ENCODE data around the gene DHRSX. TPM values are rescaled to one million over a fixed set of nuclear protein-coding genes. Genes with fewer than 3 reads are reported as not detected.

Gene DHRSX, protein sequence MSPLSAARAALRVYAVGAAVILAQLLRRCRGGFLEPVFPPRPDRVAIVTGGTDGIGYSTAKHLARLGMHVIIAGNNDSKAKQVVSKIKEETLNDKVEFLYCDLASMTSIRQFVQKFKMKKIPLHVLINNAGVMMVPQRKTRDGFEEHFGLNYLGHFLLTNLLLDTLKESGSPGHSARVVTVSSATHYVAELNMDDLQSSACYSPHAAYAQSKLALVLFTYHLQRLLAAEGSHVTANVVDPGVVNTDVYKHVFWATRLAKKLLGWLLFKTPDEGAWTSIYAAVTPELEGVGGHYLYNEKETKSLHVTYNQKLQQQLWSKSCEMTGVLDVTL
- 14.0 and 14.5 TPM in 2 replicates for total RNA-seq (2014; rRNA removed; shearing (Covaris generic); ENCODE audit: low replicate concordance)

DNA sequence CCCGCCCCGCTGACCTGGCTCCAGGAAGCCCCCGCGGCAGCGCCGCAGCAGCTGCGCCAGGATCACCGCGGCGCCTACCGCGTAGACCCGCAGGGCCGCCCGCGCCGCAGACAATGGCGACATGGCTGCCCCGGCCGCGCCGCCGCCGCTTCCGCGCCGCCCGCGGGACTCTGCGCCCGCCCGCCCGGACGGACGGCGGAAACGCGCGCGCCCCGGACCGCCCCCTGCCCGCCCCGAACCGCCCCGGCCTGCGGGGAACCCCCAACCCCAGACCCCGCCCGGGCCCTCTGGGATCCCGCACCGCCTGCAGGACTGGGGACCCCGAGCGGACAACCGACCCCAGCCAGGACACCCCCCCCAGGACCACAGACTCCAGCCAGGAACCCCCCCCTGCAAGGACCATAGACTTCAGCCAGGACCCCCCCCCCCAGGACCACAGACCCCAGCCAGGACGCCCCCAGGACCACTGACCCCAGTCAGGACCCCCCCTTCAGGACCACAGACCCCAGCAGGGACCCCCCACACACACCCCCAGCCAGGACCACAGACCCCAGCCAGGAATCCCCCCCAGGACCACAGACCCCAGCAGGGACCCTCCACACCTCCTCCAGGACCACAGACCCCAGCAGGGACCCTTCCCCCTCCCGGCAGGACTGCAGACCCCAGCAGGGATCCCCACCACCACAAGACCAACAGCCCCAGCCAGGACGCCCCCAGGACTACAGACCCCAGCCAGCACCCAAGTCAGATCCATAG is at the start of gene DHRSX, which contains the start of gene ZBED1:
Gene DHRSX (minus strand): TSS at position 174 of the 756 bp plus-strand sequence. CDS start 51 bp downstream, at position 123.
Gene ZBED1 (minus strand): TSS at position 174 of the 756 bp plus-strand sequence. CDS start 10,257 bp downstream, outside the sequence.
- peak within 1 kb of the TSS; percentile 28 for H3K27ac ChIP-seq (ENCODE audit: low read length)
- H3K4me2 ChIP-seq (ENCODE audit: low read depth, low read length, poor library complexity, severe bottlenecking), result peak within 1 kb of the TSS; percentile 83
- no peaks in the 10 kb centered on the region for H4K20me1 ChIP-seq (ENCODE audit: insufficient read depth, low read depth, low read length)
- H3K27me3 ChIP-seq (ENCODE audit: low read length), result no peaks in the 10 kb centered on the region
- H3K79me2 ChIP-seq (ENCODE audit: low read length), result peaks cover 42% of the 10 kb centered on the region
- no peaks in the 10 kb centered on the region for H3K9me2 ChIP-seq (replicated peaks; ENCODE audit: insufficient read depth, low read length)
- peak within 1 kb of the TSS; percentile 97 for H3K9ac ChIP-seq (ENCODE audit: low read length)
- peak within 1 kb of the TSS; percentile 67; the same call in 1 of the 2 replicates for H2AFZ ChIP-seq (ENCODE audit: low read length)
- peak; percentile 78 for DNase-seq
- H3K4me1 ChIP-seq (ENCODE audit: low read length), result peaks cover 14% of the 10 kb centered on the region
- H3K36me3 ChIP-seq (ENCODE audit: insufficient read depth, low read length), result peaks cover 4% of the 10 kb centered on the region; the same call in 1 of the 2 replicates
- H3K9me3 ChIP-seq (ENCODE audit: low read length), result no peaks in the 10 kb centered on the region
- H3K4me3 ChIP-seq (ENCODE audit: low read length), result peak within 1 kb of the TSS; percentile 93

DNA sequence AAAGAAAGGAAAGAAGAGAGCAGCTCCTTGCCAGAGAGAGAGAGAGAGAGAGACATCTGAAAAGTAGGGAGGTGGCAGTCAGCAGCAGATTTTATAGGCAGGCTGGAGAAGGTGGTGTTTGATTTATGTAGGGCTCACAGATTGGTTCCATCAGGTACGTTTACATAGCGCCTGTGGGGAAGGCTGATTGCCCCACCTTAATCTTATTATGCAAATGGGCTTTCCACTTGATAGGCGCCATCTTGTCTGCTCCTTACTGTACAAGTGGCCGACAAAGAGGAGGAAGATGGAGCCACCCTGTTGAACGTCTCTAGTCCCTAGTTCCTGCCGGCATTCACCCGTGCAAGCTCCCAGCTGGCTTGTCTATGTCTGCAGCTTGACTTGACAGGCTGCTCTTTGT is 49.1 kb upstream of the DHRSX start:
- Histone ChIP-seq H3K79me2 (ENCODE audit: low read length) (no peaks in the 10 kb centered on the region), H3K9me2 (replicated peaks; ENCODE audit: insufficient read depth, low read length) (no peaks in the 10 kb centered on the region), H3K4me3 (ENCODE audit: low read length) (no peak overlapping the region), H3K36me3 (ENCODE audit: insufficient read depth, low read length) (no peaks in the 10 kb centered on the region), H4K20me1 (ENCODE audit: insufficient read depth, low read depth, low read length) (no peaks in the 10 kb centered on the region), H3K9ac (ENCODE audit: low read length) (no peak overlapping the region), H3K27me3 (ENCODE audit: low read length) (no peaks in the 10 kb centered on the region), H3K4me2 (ENCODE audit: low read depth, low read length, poor library complexity, severe bottlenecking) (no peak overlapping the region), H3K9me3 (ENCODE audit: low read length) (no peaks in the 10 kb centered on the region), H3K4me1 (ENCODE audit: low read length) (no peaks in the 10 kb centered on the region), H3K27ac (ENCODE audit: low read length) (no peak overlapping the region), H2AFZ (ENCODE audit: low read length) (no peak overlapping the region)
- no peak for DNase-seq

DNA sequence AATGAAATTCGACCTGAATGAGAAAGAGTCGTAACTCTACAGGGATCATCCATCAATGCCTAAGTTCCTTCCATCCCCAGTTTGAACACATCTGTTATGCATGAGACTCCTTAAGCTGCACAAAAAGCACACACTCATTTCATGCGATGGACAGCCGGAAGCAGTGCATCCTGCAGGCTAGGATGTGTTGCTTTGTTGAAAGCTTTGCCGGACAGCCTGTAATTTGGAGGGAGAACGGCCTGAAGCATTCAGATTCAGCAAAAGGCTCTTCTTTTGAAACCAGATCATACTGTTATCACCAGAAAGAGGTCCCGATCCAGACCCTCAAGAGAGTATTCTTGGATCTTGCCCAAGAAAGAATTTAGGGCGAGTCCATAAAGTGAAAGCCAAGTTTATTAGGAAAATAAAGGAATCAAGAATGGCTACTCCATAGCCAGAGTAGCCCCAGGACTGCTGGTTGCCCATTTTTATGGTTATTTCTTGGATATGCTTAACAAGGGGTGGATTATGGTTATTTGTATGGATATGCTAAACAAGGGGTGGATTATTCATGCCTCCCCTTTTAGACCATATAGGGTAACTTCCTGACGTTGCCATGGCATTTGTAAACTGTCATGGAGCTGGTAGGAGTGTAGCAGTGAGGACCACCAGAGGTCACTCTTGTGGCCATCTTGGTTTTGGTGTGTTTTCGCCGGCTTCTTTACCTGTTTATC is 48.1 kb upstream of the DHRSX start:
- Histone ChIP-seq H2AFZ (ENCODE audit: low read length) (no peak overlapping the region), H3K9me2 (replicated peaks; ENCODE audit: insufficient read depth, low read length) (no peaks in the 10 kb centered on the region), H3K79me2 (ENCODE audit: low read length) (no peaks in the 10 kb centered on the region), H3K36me3 (ENCODE audit: insufficient read depth, low read length) (no peaks in the 10 kb centered on the region), H3K4me3 (ENCODE audit: low read length) (no peak overlapping the region), H3K9me3 (ENCODE audit: low read length) (no peaks in the 10 kb centered on the region), H3K9ac (ENCODE audit: low read length) (no peak overlapping the region), H4K20me1 (ENCODE audit: insufficient read depth, low read depth, low read length) (no peaks in the 10 kb centered on the region), H3K4me2 (ENCODE audit: low read depth, low read length, poor library complexity, severe bottlenecking) (no peak overlapping the region), H3K27ac (ENCODE audit: low read length) (no peak overlapping the region), H3K4me1 (ENCODE audit: low read length) (no peaks in the 10 kb centered on the region), H3K27me3 (ENCODE audit: low read length) (no peaks in the 10 kb centered on the region)
- DNase-seq, result no peak

DNA sequence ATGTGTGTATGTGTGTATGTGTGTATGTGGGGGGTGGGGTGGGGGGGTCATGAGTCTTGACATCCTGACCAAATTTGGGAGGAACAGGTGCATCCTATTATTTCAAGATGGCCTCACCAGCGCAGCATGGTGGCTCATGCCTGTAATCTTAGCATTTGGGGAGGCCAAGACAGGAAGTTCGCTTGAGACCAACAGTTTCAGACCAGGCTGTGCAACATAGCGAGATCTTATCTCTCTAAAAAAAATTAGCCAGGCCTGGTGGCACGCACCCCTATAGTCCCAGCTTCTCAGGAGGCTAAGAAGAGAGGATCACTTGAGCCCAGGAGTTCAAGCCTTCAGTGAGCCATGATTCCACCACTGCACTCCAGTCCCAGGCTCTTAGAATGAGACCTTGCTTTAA is 47.0 kb upstream of the DHRSX start:
- Histone ChIP-seq H3K9ac (ENCODE audit: low read length) (no peak overlapping the region), H3K9me2 (replicated peaks; ENCODE audit: insufficient read depth, low read length) (no peaks in the 10 kb centered on the region), H4K20me1 (ENCODE audit: insufficient read depth, low read depth, low read length) (no peaks in the 10 kb centered on the region), H3K27me3 (ENCODE audit: low read length) (no peaks in the 10 kb centered on the region), H2AFZ (ENCODE audit: low read length) (no peak overlapping the region), H3K36me3 (ENCODE audit: insufficient read depth, low read length) (no peaks in the 10 kb centered on the region), H3K4me1 (ENCODE audit: low read length) (no peaks in the 10 kb centered on the region), H3K79me2 (ENCODE audit: low read length) (no peaks in the 10 kb centered on the region), H3K4me3 (ENCODE audit: low read length) (no peak overlapping the region), H3K27ac (ENCODE audit: low read length) (no peak overlapping the region), H3K4me2 (ENCODE audit: low read depth, low read length, poor library complexity, severe bottlenecking) (no peak overlapping the region), H3K9me3 (ENCODE audit: low read length) (no peaks in the 10 kb centered on the region)
- no peak for DNase-seq

DNA sequence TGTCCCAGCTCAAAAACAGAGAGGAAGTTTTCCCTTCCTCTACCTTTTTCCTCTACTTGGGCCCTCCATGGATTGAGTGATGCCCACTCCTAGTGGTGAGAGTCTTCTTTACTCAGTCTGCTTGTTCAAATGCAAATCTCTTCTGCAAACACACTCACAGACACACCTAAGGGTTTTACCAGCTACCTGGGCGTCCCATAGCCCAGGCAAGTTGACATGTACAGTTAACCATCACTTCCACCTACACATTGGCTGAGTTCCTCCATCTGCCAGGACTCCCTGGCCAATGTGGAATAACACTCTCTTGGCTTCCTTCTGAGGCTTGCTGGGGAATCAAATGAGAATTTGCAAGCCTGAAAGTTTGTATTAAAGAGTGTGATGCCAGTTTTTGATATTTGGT is 45.7 kb upstream of the DHRSX start:
- Histone ChIP-seq H3K36me3 (ENCODE audit: insufficient read depth, low read length) (no peaks in the 10 kb centered on the region), H3K27ac (ENCODE audit: low read length) (no peak overlapping the region), H3K4me1 (ENCODE audit: low read length) (no peaks in the 10 kb centered on the region), H2AFZ (ENCODE audit: low read length) (no peak overlapping the region), H3K9ac (ENCODE audit: low read length) (no peak overlapping the region), H4K20me1 (ENCODE audit: insufficient read depth, low read depth, low read length) (no peaks in the 10 kb centered on the region), H3K27me3 (ENCODE audit: low read length) (no peaks in the 10 kb centered on the region), H3K4me2 (ENCODE audit: low read depth, low read length, poor library complexity, severe bottlenecking) (no peak overlapping the region), H3K79me2 (ENCODE audit: low read length) (no peaks in the 10 kb centered on the region), H3K4me3 (ENCODE audit: low read length) (no peak overlapping the region), H3K9me3 (ENCODE audit: low read length) (no peaks in the 10 kb centered on the region), H3K9me2 (replicated peaks; ENCODE audit: insufficient read depth, low read length) (no peaks in the 10 kb centered on the region)
- DNase-seq, result no peak

DNA sequence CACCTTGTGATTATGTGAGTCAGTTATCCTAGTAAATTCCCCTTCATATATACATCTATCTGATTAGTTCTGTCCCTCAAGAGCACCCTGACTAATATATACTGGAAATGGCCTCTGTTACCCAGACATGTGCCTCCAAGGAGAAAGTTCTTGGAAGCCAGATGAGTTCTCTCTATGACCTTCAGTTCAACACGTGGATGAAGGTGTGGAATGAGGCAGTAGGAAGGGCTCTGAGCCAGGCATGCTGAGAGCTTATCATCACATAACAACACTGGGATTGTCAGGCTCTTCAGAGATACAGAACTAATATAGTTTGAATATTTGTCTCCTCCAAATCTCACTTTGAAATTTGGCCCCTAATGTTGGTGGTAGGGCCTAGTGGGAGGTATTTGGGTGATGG is 44.4 kb upstream of the DHRSX start:
- Histone ChIP-seq H3K4me3 (ENCODE audit: low read length) (no peak overlapping the region), H3K9me2 (replicated peaks; ENCODE audit: insufficient read depth, low read length) (no peaks in the 10 kb centered on the region), H3K9me3 (ENCODE audit: low read length) (no peaks in the 10 kb centered on the region), H4K20me1 (ENCODE audit: insufficient read depth, low read depth, low read length) (no peaks in the 10 kb centered on the region), H3K79me2 (ENCODE audit: low read length) (no peaks in the 10 kb centered on the region), H3K27me3 (ENCODE audit: low read length) (no peaks in the 10 kb centered on the region), H3K36me3 (ENCODE audit: insufficient read depth, low read length) (no peaks in the 10 kb centered on the region), H3K27ac (ENCODE audit: low read length) (no peak overlapping the region), H3K4me2 (ENCODE audit: low read depth, low read length, poor library complexity, severe bottlenecking) (no peak overlapping the region), H3K9ac (ENCODE audit: low read length) (no peak overlapping the region), H2AFZ (ENCODE audit: low read length) (no peak overlapping the region), H3K4me1 (ENCODE audit: low read length) (no peaks in the 10 kb centered on the region)
- no peak for DNase-seq

DNA sequence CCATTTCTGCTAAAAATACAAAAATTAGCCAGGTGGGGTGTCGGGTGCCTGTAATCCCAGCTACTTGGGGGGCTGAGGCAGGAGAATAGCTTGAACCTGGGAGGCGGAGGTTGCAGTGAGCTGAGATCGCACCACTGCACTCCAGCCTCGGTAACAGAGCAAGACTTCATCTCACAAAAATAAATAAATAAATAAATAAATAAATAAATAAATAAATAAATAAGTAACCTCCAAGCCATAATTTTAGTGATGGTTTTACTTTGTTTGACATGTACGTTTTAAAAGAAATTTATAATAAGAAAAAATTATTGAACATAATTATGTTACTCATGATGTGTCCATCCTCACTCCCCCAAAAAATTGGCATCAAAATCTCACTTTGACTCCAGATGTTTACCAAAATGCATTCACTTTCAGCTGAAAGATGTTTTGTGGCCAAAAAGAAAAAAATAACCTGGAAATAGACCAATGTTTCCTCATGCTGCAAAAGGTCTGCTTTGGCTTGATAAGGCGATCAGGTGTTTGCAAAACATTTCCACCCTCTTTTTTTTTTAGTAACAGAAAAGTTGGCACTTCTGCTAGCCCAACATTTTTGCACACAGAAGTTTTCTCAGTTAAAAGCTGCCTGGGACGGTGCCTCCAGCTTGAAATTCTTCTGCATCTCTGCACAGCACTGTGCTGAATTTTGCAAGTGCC is 42.2 kb upstream of the DHRSX start:
- H2AFZ ChIP-seq (ENCODE audit: low read length), result no peak overlapping the region
- no peak overlapping the region for H3K9ac ChIP-seq (ENCODE audit: low read length)
- no peak overlapping the region for H3K4me3 ChIP-seq (ENCODE audit: low read length)
- H4K20me1 ChIP-seq (ENCODE audit: insufficient read depth, low read depth, low read length), result no peaks in the 10 kb centered on the region
- no peak overlapping the region for H3K4me2 ChIP-seq (ENCODE audit: low read depth, low read length, poor library complexity, severe bottlenecking)
- no peak overlapping the region for H3K27ac ChIP-seq (ENCODE audit: low read length)
- H3K27me3 ChIP-seq (ENCODE audit: low read length), result no peaks in the 10 kb centered on the region
- no peaks in the 10 kb centered on the region for H3K9me2 ChIP-seq (replicated peaks; ENCODE audit: insufficient read depth, low read length)
- no peaks in the 10 kb centered on the region for H3K79me2 ChIP-seq (ENCODE audit: low read length)
- no peak for DNase-seq
- H3K9me3 ChIP-seq (ENCODE audit: low read length), result no peaks in the 10 kb centered on the region
- no peaks in the 10 kb centered on the region for H3K36me3 ChIP-seq (ENCODE audit: insufficient read depth, low read length)
- H3K4me1 ChIP-seq (ENCODE audit: low read length), result no peaks in the 10 kb centered on the region
